ENCODE measurements around the gene HS6ST3.

HS6ST3 gene

GRCh38 chr13:96193728-96194310 is 103.9 kb downstream of the HS6ST3 start:
- ChIA-PET POLR2A (no interaction called here), CTCF (interaction anchor here (1.1 kb wide), 1 partner anchor 33 kb away, joined by 3 read pairs; no protein-coding TSS in a partner anchor)
- no peak for DNase-seq (ENCODE audit: extremely low spot score)
- TF ChIP-seq CTCF (IDR thresholded peaks at IDR 0.05; ENCODE audit: control extremely low read depth, extremely low read depth, low read depth, missing control alignments), result no peak

GRCh38 chr13:96198038-96198437 is 108.1 kb downstream of the HS6ST3 start:
- TF ChIP-seq CTCF (IDR thresholded peaks at IDR 0.05; ENCODE audit: control extremely low read depth, extremely low read depth, low read depth, missing control alignments), result no peak
- ChIA-PET CTCF (no interaction called here), POLR2A (no interaction called here)
- DNase-seq (ENCODE audit: extremely low spot score), result no peak

GRCh38 chr13:96199315-96199714 is 109.4 kb downstream of the HS6ST3 start:
- no peak for DNase-seq (ENCODE audit: extremely low spot score)
- CTCF ChIA-PET, result interaction anchor here (2.1 kb wide), 1 partner anchor 23 kb away, joined by 4 read pairs; no protein-coding TSS in a partner anchor
- no peak for TF ChIP-seq CTCF (IDR thresholded peaks at IDR 0.05; ENCODE audit: control extremely low read depth, extremely low read depth, low read depth, missing control alignments)
- POLR2A ChIA-PET, result no interaction called here

GRCh38 chr13:96200810-96201209 is 110.9 kb downstream of the HS6ST3 start:
- POLR2A ChIA-PET, result no interaction called here
- no peak for TF ChIP-seq CTCF (IDR thresholded peaks at IDR 0.05; ENCODE audit: control extremely low read depth, extremely low read depth, low read depth, missing control alignments)
- no peak for DNase-seq (ENCODE audit: extremely low spot score)
- CTCF ChIA-PET, result interaction anchor here (1.4 to 2.1 kb wide), 2 partner anchors 22 to 43 kb away, joined by 3 to 4 read pairs; no protein-coding TSS in a partner anchor

- CTCF ChIA-PET, result interaction anchor here (0.7 kb wide), 1 partner anchor 27 kb away, joined by 3 read pairs; no protein-coding TSS in a partner anchor
- TF ChIP-seq CTCF (IDR thresholded peaks at IDR 0.05; ENCODE audit: control extremely low read depth, extremely low read depth, low read depth, missing control alignments), result no peak
- DNase-seq (ENCODE audit: extremely low spot score), result no peak
- POLR2A ChIA-PET, result no interaction called here
Observed at GRCh38 chr13:96202315-96202714, 112.4 kb downstream of the HS6ST3 start.

- ChIA-PET CTCF (no interaction called here), POLR2A (no interaction called here)
- no peak for TF ChIP-seq CTCF (IDR thresholded peaks at IDR 0.05; ENCODE audit: control extremely low read depth, extremely low read depth, low read depth, missing control alignments)
- no peak for DNase-seq (ENCODE audit: extremely low spot score)
Observed at GRCh38 chr13:96203471-96203870, 113.6 kb downstream of the HS6ST3 start.

Measured in GM10248 (cell line).